Activated CD8-positive, alpha-beta memory T cell treated with anti-CD3 and anti-CD28 coated beads, Interleukin-2, amount 10 ng/mL, durations not matched to agents 7 days and 5 days (primary cell): Measurements from ENCODE around the gene OGDH. TPM values are rescaled to one million over a fixed set of nuclear protein-coding genes. Genes with fewer than 3 reads are reported as not detected.
A peak's percentile ranks its signal among the peaks of the same experiment; 100 is the strongest.

Experiments
- ATAC-seq: fragments of 150-1000 bp; cut with Tn5 transposase; one replicate; pipeline ENCODE4 v1.10.0; 2021; ENCODE audit warnings: moderate library complexity
- CTCF ChIA-PET: fragments of 350-600 bp; sonication (Branson Sonifier 250); formaldehyde crosslinking; loops from one replicate; lab custom pipeline; 2021; ENCODE audit warnings: antibody characterized with exemption; lab: Charles Lee
- DNase-seq: peaks from one replicate; pipeline ENCODE4 v3.0.0-alpha.2; 2020
- H3K27ac Mint-ChIP-seq: one replicate; pipeline ENCODE4 v1.8.0; 2021; ENCODE audit warnings: mild to moderate bottlenecking, mixed read lengths
- H3K27me3 Mint-ChIP-seq: one replicate; pipeline ENCODE4 v1.8.0; 2021; ENCODE audit warnings: mixed read lengths
- H3K36me3 Mint-ChIP-seq: one replicate; pipeline ENCODE4 v1.8.0; 2021; ENCODE audit warnings: mild to moderate bottlenecking, mixed read lengths
- H3K4me1 Mint-ChIP-seq: one replicate; pipeline ENCODE4 v1.8.0; 2021; ENCODE audit warnings: mixed read lengths
- H3K4me3 Mint-ChIP-seq: one replicate; pipeline ENCODE4 v1.8.0; 2021; ENCODE audit warnings: mild to moderate bottlenecking, moderate library complexity, mixed read lengths
- H3K9me3 Mint-ChIP-seq: one replicate; pipeline ENCODE4 v1.8.0; 2022; ENCODE audit warnings: low read depth, mixed read lengths
- total RNA-seq, 2 experiments: library from RNA; stranded (reverse); gene quantifications; one replicate each; pipeline ENCODE4 v1.2.3, GENCODE V29; 2021

The OGDH gene
- total RNA-seq, 2 experiments from 2014 or later = 134 to 136 TPM

DNA sequence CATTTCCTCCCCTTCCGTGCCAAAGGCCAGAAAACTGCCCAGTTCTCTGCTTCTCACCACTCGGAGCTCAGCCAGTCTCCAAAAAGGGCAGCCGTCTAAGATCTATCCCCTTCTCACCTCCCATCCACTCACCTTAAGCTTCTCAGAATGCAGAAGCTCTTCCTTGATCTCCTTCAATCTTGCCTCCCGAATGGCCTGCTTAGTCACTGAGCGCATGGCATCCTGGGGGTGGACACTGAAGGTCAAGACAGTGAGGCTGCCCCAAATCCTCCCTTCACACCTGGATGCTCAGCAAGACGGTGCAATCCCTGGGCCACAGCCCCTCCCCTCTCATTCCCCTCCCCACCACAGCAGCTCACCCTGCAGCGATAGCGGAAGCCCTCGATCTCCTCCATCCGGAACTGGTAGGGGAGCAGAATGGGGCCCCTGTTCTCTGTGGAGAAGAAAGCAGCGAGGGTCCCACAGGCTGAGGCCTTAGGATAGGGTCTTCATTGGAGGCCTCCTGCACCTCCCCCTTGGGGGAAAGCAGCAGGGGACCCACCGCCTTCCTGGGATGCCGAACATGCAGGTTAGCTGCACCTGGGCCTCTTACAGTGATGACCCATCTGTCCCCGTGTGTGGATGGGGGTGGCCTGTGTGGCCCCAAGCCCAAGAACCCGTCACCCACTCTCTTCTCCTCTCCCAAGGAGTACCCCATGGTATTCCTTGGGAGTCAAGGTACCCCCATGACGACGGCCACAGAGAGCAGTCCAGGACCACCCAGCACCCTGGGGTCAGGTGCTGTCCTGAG, 37.5 kb upstream of the OGDH start:
- H3K9me3 Mint-ChIP-seq = no peaks in the 10 kb centered on the region
- H3K4me1 Mint-ChIP-seq = peaks cover 14% of the 10 kb centered on the region
- no peak for DNase-seq
- H3K4me3 Mint-ChIP-seq = no peak overlapping the region
- no peak overlapping the region for H3K27ac Mint-ChIP-seq
- ATAC-seq = no peak
- H3K27me3 Mint-ChIP-seq = no peaks in the 10 kb centered on the region
- CTCF ChIA-PET = interaction anchor here (0.5 to 1.3 kb wide), 2 partner anchors 61 to 328 kb away, joined by 3 read pairs; no protein-coding TSS in a partner anchor
- peaks cover 57% of the 10 kb centered on the region for H3K36me3 Mint-ChIP-seq

DNA sequence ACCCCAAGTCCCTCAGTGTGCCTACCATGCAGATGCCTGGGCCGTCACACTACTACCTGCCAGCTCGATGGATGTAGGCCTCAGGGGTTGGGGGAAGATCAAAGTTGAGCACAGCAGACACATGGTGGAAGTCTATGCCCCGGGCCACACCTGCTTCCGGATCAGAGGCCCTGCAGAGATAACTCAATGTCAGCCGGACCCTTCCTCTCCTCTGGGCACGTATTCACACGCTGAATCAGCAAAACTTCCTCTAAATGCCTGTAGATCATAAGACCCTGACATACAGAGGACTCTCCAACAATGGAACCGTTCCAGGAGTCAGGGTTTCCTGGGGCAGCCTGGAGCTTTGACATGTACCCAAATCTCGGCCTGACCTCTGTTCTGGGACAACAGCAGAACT, 36.5 kb upstream of the OGDH start:
- H3K4me1 Mint-ChIP-seq = peaks cover 22% of the 10 kb centered on the region
- H3K27me3 Mint-ChIP-seq = no peaks in the 10 kb centered on the region
- no peak overlapping the region for H3K27ac Mint-ChIP-seq
- no peak for DNase-seq
- no peak for ATAC-seq
- H3K36me3 Mint-ChIP-seq = peaks cover 52% of the 10 kb centered on the region
- H3K4me3 Mint-ChIP-seq = no peak overlapping the region
- no peaks in the 10 kb centered on the region for H3K9me3 Mint-ChIP-seq
- CTCF ChIA-PET = interaction anchor here (0.6 kb wide), 1 partner anchor 351 kb away, joined by 3 read pairs; no protein-coding TSS in a partner anchor

DNA sequence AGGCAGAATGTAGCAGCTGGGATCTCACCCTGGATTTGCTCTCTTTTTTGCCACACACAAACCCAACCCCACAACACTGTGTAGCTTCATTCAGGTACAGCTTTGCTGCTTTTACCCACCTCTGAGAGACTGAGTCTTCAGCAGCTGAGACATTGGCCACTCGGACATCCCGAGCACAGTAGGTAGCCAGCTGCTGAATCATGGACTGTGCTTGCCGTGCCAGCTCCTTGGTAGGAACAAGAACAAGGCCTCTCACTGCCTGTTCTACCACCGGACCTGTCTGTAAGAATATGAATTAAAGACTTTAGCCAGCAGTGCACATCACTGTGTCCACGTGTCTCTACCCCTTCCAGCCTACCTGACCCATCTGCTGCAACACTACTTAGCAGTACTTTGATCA, 33.7 kb upstream of the OGDH start:
- CTCF ChIA-PET = interaction anchor here (0.6 to 2.1 kb wide), 9 partner anchors 8 to 372 kb away, joined by 3 to 20 read pairs (median 4); partner anchors contain the start of genes NUDCD3 and YKT6
- ATAC-seq (no peak), DNase-seq (no peak)
- H3K4me3 Mint-ChIP-seq = peak overlapping the region; percentile 85
- H3K36me3 Mint-ChIP-seq = peaks cover 50% of the 10 kb centered on the region
- no peaks in the 10 kb centered on the region for H3K9me3 Mint-ChIP-seq
- H3K4me1 Mint-ChIP-seq = peaks cover 34% of the 10 kb centered on the region
- H3K27me3 Mint-ChIP-seq = no peaks in the 10 kb centered on the region
- H3K27ac Mint-ChIP-seq = peak overlapping the region; percentile 91

DNA sequence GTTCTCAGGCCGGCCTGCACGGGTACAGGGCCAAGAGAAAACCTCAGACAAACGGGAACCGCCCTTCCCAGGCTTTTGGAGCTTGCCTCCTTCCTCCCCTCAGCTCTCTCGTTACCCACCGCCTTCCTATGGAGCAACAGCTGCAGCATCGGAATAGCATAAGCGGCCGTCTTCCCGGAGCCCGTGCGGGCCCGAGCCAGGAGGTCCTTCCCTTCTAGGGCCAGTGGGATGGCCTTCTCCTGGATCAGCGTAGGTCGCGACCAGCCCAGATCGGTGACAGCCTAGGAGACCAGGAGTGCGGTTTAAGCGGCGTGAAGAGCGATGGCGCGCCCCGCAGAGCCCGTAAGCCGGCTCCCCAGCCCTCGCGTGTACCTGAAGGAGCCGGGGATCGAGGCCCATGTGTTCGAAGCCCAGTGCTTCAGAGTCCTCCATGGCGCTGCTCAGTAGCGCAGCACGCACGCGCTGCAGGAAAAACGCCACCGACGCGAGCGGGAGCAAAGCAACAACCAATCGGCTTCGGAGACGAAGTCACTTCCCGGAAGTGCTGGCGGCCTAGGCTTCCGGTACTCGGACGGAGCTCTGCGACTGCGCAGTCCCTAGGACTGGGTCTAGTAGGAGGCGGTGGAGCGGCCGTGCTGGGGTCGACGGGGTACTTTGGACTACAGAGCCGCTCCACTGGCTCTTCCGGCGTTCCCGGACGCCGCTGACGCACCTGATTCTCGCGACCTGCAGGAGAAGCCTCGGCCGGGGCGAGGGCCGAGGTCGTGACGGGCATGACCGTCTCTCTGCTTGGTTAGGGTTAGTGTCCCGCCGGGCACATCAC, 32.8 kb upstream of the OGDH start, which contains the start of gene DDX56:
Gene DDX56 (minus strand): TSS at position 445 of the 823 bp plus-strand sequence. CDS start 13 bp downstream, at position 432.
- H3K27ac Mint-ChIP-seq = peak within 1 kb of the TSS; percentile 91
- H3K27me3 Mint-ChIP-seq = no peaks in the 10 kb centered on the region
- peaks cover 34% of the 10 kb centered on the region for H3K4me1 Mint-ChIP-seq
- DNase-seq (peak; percentile 97), ATAC-seq (peak; percentile 97)
- peaks cover 47% of the 10 kb centered on the region for H3K36me3 Mint-ChIP-seq
- CTCF ChIA-PET = interaction anchor here (0.7 to 2.1 kb wide), 10 partner anchors 9 to 563 kb away, joined by 3 to 20 read pairs (median 3); partner anchors contain the start of gene H2AZ2
- no peaks in the 10 kb centered on the region for H3K9me3 Mint-ChIP-seq
- H3K4me3 Mint-ChIP-seq = peak within 1 kb of the TSS; percentile 85

DNA sequence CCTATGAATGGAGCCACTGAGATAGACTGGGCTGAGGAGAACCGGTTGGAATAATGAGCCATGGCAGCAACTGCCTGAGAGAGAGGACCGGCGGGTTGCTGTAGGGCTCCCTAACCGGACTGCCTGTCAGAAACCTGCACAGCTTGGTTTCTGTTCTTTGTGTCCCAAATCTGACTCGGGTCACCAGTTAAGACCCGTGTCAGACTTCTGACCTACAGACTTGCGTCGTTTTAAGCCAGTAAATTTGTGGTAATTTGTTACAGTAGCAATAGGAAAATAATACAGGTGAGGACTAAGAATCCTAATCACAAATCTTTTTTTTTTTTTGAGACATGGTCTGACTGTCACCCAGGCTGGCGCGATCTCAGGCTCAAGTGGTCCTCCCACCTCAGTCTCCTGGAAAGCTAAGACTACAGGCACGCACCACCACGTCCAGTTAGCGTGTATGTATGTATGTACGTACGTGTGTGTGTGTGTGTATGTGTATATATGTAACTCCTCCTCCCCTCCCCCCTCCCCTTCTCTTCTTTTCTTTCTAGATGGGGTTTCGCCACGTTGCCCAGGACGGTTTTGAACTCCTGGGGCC, 32.0 kb upstream of the OGDH start:
- H3K4me1 Mint-ChIP-seq = peaks cover 37% of the 10 kb centered on the region
- H3K27ac Mint-ChIP-seq = peak overlapping the region; percentile 91
- ATAC-seq (no peak), DNase-seq (no peak)
- H3K27me3 Mint-ChIP-seq = no peaks in the 10 kb centered on the region
- H3K36me3 Mint-ChIP-seq = peaks cover 48% of the 10 kb centered on the region
- no peaks in the 10 kb centered on the region for H3K9me3 Mint-ChIP-seq
- H3K4me3 Mint-ChIP-seq = peak overlapping the region; percentile 85
- CTCF ChIA-PET = interaction anchor here (0.7 to 2.1 kb wide), 6 partner anchors 9 to 562 kb away, joined by 3 to 20 read pairs (median 3); partner anchors contain the start of gene H2AZ2

DNA sequence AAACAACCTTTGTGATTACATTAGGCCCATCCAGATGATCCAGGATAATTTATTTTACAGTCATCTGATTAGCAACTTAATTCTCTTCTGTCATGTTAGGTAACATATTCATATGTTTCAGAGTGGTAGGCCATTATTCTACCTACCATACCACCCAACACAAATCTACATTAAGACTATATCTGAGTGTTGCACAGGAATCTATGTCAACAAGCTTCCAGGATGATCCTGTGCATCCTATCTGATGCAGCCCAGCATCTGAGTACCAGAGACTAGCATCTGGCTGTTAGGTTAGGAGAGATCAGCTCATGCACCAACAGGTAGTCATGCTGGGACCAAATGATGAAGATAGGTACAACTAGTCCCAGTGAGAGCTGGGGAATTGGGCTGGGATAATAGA, 31.4 kb upstream of the OGDH start:
- Mint-ChIP-seq H3K27me3 (no peaks in the 10 kb centered on the region), H3K4me1 (peaks cover 43% of the 10 kb centered on the region), H3K36me3 (peaks cover 49% of the 10 kb centered on the region), H3K4me3 (peak overlapping the region; percentile 85), H3K27ac (peak overlapping the region; percentile 67), H3K9me3 (no peaks in the 10 kb centered on the region)
- CTCF ChIA-PET = interaction anchor here (2.1 kb wide), 1 partner anchor 10 kb away, joined by 20 read pairs; no protein-coding TSS in a partner anchor
- no peak for DNase-seq
- ATAC-seq = no peak

DNA sequence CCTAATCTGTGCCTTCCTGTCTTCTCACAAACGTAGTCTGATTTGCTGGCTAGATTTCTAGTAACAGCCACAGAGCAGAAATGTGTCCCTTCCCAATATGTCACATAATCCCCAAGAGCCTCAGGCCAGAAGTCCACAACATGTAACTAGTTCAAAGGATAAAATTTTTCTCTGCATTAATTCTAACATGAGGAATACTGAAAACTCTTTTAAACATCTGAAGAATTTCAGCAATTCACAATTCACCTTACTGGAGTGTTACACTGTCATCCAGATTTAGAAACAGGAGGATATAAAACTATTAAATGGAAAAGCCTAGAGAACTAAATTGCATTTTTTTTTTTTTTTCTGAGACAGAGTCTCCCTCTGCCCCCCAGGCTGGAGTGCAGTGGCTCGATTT, 30.2 kb upstream of the OGDH start:
- CTCF ChIA-PET = interaction anchor here (1.1 kb wide), 1 partner anchor 11 kb away, joined by 4 read pairs; no protein-coding TSS in a partner anchor
- DNase-seq (no peak), ATAC-seq (no peak)
- Mint-ChIP-seq H3K9me3 (no peaks in the 10 kb centered on the region), H3K4me3 (no peak overlapping the region), H3K27me3 (no peaks in the 10 kb centered on the region), H3K4me1 (peaks cover 55% of the 10 kb centered on the region), H3K36me3 (peaks cover 47% of the 10 kb centered on the region), H3K27ac (peak overlapping the region; percentile 4)

DNA sequence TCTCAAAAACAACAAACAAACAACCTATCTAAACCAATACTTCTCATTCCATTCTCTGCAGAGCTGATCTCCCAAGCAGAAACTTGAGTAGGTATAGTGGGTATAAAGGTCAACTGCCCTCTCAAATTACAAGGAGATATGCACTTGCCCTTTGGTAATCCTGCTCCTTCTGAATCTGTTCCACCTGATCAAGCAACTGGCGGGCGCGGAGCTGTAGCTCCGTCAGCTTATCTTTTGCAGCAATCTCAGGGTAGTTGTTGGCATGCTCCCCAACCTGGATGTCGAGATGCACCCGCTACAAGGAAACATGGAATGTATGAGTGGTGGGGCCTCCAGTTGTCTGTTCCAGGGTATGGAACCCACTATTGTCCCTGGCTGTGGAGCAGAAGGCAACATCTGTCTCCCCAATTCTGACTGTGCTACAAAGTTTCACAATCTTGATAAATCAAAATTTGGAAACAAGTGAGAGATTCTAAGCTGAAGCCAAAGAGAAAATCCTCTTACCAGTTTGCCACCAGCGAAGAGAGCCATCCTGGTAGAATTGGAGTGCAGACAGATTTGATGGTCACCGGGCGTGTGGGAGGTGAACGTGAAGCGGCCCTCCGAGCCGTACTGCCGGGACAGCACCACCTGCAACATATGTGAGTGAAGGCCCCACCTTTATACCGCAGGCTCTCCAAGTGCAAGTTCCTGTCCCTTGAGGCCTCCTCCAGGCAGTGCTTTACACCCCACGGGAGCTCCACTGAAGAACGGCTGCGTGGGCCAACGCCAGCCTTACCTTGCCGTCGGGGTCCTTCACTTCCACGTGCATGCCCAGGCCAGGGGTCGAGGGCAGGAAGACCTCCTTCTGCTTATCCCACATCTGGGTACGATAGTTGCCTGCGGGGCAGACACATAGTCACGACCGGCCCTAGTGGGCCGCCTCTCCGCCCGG, 25.2 kb upstream of the OGDH start:
- CTCF ChIA-PET = interaction anchor here (0.9 to 2.1 kb wide), 9 partner anchors 9 to 555 kb away, joined by 3 to 8 read pairs (median 3); partner anchors contain the start of gene PURB
- Mint-ChIP-seq H3K4me3 (peak overlapping the region; percentile 91), H3K36me3 (peaks cover 29% of the 10 kb centered on the region), H3K27ac (peak overlapping the region; percentile 95), H3K9me3 (no peaks in the 10 kb centered on the region), H3K4me1 (peaks cover 39% of the 10 kb centered on the region), H3K27me3 (no peaks in the 10 kb centered on the region)
- peak; percentile 73 for DNase-seq
- ATAC-seq = peak; percentile 28

DNA sequence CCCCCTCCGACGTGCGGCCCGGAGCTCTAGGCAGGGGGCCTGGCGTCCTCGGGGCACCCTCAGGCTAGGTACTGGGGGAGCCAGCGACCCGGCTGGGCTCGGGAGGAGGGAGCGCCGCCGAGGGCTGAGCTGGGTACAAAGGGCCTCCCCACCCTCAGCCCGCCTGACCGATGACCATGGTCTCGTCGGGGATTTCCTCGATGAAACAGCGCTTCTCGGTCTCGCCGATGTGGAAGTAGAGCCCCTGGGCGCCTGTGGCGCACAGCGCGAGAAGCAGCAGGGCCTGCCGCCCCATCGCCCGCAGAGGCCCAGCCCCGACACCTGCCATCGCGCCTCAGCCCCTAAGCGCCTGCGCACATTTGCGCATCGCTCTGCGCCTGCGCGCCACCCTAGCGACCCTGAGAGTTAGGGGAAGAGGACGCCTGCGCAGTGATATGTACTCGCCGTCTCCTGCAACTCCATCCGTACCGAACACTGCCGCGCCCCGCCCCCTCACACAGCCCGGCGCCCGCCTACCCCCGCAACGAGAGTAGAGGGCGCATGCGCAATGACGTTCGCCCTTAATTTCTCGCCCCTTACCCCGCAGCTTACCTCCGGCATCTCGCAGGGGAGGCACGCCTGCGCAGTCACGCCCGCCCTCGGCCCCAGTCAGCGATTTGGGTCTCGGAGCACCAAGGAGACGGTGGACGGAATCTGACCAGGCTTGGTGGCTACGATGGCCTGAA, 24.4 kb upstream of the OGDH start, which contains the start of gene TMED4:
Gene TMED4 (minus strand): TSS at position 353 of the 725 bp plus-strand sequence. CDS start 25 bp downstream, at position 328.
- Mint-ChIP-seq H3K27me3 (no peaks in the 10 kb centered on the region), H3K27ac (peak within 1 kb of the TSS; percentile 95), H3K9me3 (no peaks in the 10 kb centered on the region), H3K4me1 (peaks cover 38% of the 10 kb centered on the region), H3K4me3 (peak within 1 kb of the TSS; percentile 91), H3K36me3 (peaks cover 27% of the 10 kb centered on the region)
- DNase-seq = peak; percentile 100
- ATAC-seq = peak; percentile 96
- CTCF ChIA-PET = interaction anchor here (0.6 to 2.1 kb wide), 10 partner anchors 9 to 554 kb away, joined by 3 to 8 read pairs (median 4); partner anchors contain the start of genes H2AZ2 and PURB

DNA sequence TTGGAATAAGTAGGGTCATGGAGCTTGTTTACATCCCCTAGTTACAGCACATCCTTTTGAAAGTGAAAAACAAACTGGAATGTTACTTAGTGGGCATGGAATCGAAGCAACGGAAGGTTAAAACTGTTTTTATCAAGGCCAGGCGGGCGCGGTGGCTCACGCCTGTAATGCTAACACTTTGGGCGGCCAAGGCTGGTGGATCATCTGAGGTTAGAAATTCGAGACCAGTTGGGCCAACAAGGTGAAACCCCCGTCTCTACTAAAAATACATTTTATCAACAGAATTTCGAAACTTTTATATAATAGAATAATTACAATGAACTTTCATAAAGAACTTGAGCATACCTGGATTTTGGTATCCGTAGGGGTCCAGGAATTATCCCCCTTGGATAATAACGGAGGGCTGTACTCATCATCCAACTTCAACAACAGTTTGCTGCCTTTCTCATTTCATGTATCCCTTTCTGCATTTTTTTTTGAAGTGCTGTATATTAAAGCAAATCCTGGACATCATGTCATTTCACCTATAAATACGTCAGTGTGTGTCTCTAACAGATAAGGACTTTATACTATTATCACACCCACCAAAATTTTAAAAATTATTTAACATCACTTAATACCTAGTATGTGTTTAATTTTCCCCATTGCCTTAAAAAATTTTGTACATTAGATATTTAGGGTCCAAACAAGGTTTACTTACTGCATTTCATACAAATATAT, 23.1 kb upstream of the OGDH start:
- CTCF ChIA-PET = interaction anchor here (1.4 to 2.1 kb wide), 4 partner anchors 17 to 265 kb away, joined by 4 to 8 read pairs (median 6); partner anchors contain the start of gene H2AZ2
- no peaks in the 10 kb centered on the region for H3K9me3 Mint-ChIP-seq
- peaks cover 42% of the 10 kb centered on the region for H3K4me1 Mint-ChIP-seq
- H3K27ac Mint-ChIP-seq = peak overlapping the region; percentile 95
- peaks cover 24% of the 10 kb centered on the region for H3K36me3 Mint-ChIP-seq
- no peak for DNase-seq
- peak overlapping the region; percentile 91 for H3K4me3 Mint-ChIP-seq
- H3K27me3 Mint-ChIP-seq = no peaks in the 10 kb centered on the region
- ATAC-seq = no peak
